Stimulated activated CD4-positive, alpha-beta T cell treated with anti-CD3 and anti-CD28 coated beads, Interleukin-4, amount 100 ng/mL, for 48 hours (primary cell): ENCODE measurements around the gene SPDYE5.

Source experiments
- DNase-seq, 2 donors: peaks; one replicate each; pipeline ENCODE4 v3.0.0-alpha.2; 2020; ENCODE audit warnings: low read depth in 2 of 2

Gene SPDYE5

DNA sequence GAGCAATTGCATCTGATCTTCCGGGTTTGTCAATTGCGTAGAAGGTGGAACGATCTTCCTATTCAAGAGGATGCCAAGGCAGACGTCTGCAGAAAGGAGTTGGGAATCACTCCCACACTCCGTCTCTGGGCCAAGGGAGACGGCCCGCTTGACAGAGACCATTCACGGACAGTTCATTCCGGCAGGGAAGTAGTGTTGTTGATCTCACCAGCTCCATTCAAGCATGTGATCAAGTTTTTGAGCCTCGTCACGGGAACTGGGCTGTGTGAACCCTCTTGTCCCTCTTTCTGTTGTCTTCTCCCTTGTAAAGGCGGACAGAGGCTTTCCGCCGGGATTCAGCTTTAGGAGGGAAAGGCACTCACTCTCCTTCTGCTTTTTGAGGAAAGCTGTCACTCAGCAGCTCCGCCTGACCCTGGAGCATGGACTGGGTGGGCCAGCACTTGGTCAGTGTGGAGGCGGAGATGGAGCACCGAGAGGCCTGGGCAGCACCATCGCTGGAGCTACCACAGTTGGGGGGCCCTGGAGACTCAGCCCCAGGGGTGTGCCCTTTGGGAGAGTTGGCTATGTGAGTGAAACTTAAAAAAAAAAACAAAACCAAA lies 44.9 kb downstream of the SPDYE5 start:
- no peak for DNase-seq

DNA sequence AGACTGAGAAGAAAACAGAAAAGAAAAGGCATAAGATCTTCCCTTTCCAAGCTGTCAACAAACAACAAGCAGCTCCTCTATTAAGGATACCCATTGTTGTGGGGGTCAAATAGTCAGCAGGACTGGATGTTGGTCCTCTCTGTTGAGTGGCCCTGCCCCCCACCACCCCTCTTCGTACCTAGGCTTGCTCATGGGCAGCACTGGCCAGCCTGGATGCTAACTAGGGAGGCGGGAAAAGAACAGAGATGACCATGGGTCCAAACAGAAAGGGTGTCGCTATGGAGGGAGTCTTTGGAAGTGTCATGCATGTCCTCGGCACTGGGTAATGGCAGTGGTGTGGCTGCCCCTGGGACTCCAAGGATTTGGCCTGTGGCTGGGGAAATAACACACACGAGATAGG lies 45.6 kb downstream of the SPDYE5 start:
- no peak for DNase-seq

DNA sequence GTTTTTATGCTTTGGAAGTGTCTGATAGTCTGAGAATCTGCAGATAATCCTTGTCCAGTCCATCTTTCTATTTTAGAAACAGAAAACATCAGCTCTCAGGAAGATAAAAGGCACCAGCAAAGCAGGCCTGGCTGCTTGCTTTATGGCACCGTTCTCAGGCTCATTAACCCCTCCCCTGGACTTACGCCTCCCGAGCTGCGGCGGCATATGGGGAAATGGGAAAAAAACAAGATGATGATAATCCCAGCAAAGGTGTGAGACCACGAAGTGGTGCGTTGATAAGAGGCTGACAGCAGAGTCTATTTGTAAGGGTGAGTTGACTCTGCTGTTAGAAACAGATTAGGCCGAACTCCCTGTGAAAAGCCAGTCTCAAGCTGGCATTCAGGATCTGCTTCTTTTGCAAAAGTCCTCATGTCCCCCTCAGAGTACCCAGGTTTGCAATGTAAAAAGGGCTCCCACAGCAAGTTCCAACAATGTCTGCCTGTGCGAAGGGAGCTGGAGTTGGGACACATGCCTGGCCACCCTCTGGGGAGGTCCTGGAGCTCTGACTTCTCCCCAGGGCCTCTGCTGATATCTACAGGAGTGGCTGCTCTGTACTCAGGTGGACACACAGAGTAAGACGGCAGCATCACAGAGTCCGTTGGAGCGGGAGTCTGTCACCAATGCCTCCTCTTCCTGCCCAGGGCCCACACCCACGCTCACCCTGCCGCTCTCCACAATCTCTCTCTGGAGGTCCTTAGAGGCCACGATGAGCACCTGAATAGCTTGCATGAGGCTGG lies 54.3 kb downstream of the SPDYE5 start:
- DNase-seq = no peak
